Stimulated activated CD8-positive, alpha-beta memory T cell treated with anti-CD3 and anti-CD28 coated beads, Interleukin-15, amount 100 ng/mL, for 4 hours (primary cell): Measurements from ENCODE around the gene RAB7B.
"Not testable (repeated sequence)": the region's sequence is repeated elsewhere in the genome, so short reads cannot be mapped to it uniquely, and the experiment has no call there.

Source experiments
- DNase-seq, 2 donors: peaks; one replicate each; pipeline ENCODE4 v3.0.0-alpha.2; 2020; ENCODE audit warnings: low read depth in 2 of 2

The RAB7B gene

GRCh38 chr1:206002871-206003801 is at the start of gene RAB7B:
RAB7B (minus strand) TSS chr1:206003395; CDS start chr1:205994135, 9,260 bp downstream.
- no peak for DNase-seq

GRCh38 chr1:206052231-206052865 is 49.2 kb upstream of the RAB7B start:
- DNase-seq: not testable (repeated sequence)

- peak; percentile 10 to 41 for DNase-seq
Observed at GRCh38 chr1:206050655-206051235, 47.5 kb upstream of the RAB7B start.

- DNase-seq: no peak
Observed at GRCh38 chr1:206049919-206050600, 46.9 kb upstream of the RAB7B start.

- no peak for DNase-seq
Observed at GRCh38 chr1:206049293-206049692, 46.1 kb upstream of the RAB7B start.

- DNase-seq: no peak
Observed at GRCh38 chr1:206048582-206048981, 45.4 kb upstream of the RAB7B start.

GRCh38 chr1:206047271-206047670 is 44.1 kb upstream of the RAB7B start:
- DNase-seq: no peak

GRCh38 chr1:206041640-206042039 is 38.4 kb upstream of the RAB7B start:
- DNase-seq: no peak

- DNase-seq: no peak
Observed at GRCh38 chr1:206040328-206040727, 37.1 kb upstream of the RAB7B start.

- no peak for DNase-seq
Observed at GRCh38 chr1:206039046-206039973, 36.1 kb upstream of the RAB7B start.

- DNase-seq: no peak
Observed at GRCh38 chr1:206037581-206037980, 34.4 kb upstream of the RAB7B start.

GRCh38 chr1:206036663-206037455 is 33.7 kb upstream of the RAB7B start:
- no peak for DNase-seq

- DNase-seq: no peak
Observed at GRCh38 chr1:206035027-206035426, 31.8 kb upstream of the RAB7B start.

- DNase-seq: no peak
Observed at GRCh38 chr1:206032380-206033140, 29.4 kb upstream of the RAB7B start.

GRCh38 chr1:206030714-206031113 is 27.5 kb upstream of the RAB7B start:
- DNase-seq: peak in 1 of 2 donors; percentile 16

- DNase-seq: no peak
Observed at GRCh38 chr1:206030191-206030590, 27.0 kb upstream of the RAB7B start.

- no peak for DNase-seq
Observed at GRCh38 chr1:206029484-206029883, 26.3 kb upstream of the RAB7B start.

- no peak for DNase-seq
Observed at GRCh38 chr1:206025283-206025820, 22.2 kb upstream of the RAB7B start.

- DNase-seq: no peak
Observed at GRCh38 chr1:206023695-206024094, 20.5 kb upstream of the RAB7B start, which contains the start of gene CTSE. CTSE (minus strand) TSS chr1:206023895; CDS start chr1:206023791, 104 bp downstream.
